HG02943 (cell line): Measurements from ENCODE around the gene ANXA2.
A peak's percentile ranks its signal among the peaks of the same experiment; 100 is the strongest.
"Not testable (repeated sequence)": the region's sequence is repeated elsewhere in the genome, so short reads cannot be mapped to it uniquely, and the experiment has no call there.

Experiments
- ATAC-seq: cut with Tn5 transposase; IDR thresholded peaks from one replicate; pipeline ENCODE4 v1.9.1; 2021; ENCODE audit warnings: mild to moderate bottlenecking, low read depth, moderate library complexity; ENCODE audit not compliant: unreplicated experiment

Gene ANXA2

DNA sequence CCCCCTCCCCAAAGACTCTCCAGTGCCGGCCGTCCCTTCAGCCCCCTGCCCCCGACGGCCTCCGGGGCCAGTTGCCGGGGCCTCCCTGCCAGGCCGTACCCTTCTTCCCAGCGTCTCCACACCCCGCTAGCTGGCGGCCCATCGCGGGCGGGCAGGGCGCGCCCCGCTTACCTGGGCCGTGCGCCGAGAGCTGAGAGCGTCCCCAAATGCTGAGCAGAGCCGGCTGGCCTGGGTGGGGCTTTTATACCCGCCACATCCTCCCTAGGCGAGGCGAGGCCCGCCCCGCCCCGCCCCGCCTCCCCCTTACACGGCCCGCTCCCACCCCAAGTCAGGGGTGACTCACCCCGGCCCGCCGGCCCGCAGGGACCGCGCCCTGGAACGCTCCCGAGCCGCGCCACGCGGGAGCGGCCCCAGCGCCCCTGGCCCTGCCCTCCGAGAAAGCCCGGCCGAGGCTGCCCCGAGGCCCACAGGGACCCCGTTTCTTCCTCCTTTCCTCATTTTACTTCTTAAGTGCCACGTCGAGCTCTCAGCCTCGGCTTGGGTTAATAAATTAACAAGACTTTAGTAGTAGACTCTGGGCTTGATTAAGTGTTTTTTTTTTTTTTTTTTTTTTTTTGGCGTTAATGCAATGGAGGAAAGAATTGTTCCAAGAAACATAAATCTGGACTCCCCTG lies at the start of gene ANXA2:
Gene ANXA2, minus strand, starts transcription at position 215 of the 674 bp plus-strand sequence. CDS start 11,911 bp downstream, outside the sequence.
- ATAC-seq: peak; percentile 58

DNA sequence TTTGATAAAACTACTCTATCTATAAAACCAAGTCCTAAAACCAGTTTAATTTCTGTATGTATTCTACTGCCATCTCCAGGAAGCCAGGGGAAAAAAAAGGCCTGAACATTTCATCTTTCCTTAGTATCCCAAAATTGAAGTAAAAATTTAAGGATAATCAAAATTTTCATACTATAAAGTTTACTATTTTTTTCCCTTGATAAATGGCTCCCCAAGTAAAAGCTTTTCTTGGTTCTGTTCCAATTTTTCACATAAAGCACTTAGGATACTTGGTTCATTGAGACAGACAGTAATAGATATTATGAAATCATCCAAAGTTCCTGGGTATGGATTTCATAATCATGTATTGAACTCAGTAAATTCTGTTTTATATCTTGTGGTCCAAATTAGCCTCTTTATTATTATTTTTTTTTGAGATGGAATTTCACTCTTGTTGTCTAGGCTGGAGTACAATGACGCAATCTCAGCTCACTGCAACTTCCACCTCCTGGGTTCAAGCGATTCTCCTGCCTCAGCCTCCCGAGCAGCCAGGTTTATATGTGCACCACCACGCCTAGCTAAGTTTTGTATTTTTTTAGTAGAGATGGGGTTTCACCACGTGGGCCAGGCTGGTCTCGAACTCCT lies 46.6 kb upstream of the ANXA2 start:
- ATAC-seq: no peak

DNA sequence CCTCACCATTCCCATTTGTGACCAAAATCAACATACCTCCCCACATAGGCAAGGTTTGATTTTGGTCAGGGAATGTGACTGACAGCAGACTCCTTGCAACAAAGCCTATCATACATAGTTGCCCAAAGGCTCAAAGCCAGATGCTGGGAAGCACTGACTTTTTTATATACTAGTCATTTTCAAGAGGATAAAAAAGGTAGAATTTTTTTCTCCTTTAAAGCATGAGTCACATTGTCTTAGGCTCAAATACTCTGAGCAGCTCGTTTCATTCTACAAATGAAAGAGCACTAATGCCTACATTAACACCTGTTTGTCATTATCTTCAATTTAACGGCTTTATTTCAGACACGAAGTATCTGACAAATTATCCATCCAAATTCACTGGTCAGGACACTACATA lies 45.0 kb upstream of the ANXA2 start:
- ATAC-seq: no peak

DNA sequence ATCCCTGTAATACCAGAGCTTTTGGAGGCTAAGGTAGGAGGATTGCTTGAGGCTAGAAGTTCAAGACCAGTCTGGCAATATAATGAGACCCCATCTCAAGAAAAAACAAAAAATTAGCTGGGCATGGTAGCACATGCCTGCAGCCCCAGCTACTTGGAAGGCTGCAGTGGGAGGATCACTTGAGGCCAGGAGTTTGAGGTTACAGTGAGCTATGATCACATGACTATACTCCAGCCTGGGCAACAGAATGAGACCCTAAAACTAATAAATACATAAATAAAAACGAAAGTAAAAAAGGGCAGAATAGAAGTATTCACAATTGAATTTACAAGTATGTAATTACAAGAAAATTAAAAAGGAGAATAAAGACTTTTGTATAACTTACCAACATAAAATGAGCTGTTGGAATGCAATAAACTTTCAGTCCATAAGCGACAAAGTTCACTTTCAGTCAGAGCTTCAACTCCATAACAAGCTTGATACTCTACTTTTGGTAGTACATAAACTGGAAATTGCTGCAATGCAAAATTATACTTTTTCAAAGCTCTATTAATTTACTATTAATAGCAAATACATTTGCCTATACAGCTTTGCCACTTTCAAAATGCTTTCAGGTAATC lies 44.4 kb upstream of the ANXA2 start:
- no peak for ATAC-seq

DNA sequence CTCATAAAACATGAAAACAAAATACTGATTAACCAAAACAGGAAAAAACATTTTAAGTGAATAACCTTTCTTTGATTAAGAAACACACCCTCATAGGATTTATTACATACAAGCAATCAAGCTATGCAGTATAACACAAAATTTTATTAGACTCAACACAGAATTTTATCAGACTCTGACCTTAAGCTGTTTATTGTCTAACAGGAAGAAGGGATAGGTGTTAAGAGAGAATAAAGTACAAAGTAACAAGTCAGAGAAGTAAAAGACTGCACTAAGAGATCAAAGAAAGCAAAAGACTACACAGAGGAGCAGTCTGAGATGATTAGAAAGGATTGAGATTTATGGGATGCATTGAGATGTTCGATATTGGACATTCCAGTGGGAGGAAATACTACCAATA lies 43.5 kb upstream of the ANXA2 start:
- no peak for ATAC-seq

DNA sequence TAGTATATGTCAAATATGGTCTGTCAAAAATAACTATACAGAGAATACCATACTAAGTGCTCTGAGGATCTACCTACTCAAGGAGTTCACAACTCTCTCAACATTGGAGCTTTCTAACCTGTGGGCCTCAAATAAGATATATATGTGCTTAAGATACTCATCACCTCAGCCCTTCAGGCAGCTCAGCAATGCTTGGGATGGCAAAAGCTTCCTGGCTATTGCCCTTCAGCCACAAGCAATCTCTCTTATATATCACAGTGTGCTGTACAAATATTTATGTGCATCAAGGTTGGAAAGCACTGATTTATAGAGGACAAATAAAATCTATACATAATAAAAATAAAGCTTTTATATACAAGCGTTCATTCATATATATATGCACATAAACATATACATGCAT lies 40.9 kb upstream of the ANXA2 start:
- no peak for ATAC-seq

DNA sequence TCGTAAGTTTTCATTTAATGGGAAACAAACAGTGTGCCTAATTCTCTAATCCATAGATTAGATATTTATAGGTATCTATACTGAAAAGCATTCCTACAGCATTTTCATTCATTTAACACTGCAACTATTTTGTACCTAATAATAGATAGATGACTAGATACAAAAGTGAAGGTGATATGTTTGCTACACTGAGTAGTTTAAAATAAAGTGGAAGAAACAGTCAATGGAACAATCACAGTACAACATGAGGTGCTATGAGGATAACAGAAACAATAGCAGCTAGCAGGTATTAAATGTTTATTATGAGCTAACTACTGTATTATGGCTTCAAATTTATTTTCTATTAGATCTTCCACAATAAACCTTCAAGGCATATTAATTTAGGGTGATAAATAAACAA lies 31.1 kb upstream of the ANXA2 start:
- ATAC-seq: no peak

DNA sequence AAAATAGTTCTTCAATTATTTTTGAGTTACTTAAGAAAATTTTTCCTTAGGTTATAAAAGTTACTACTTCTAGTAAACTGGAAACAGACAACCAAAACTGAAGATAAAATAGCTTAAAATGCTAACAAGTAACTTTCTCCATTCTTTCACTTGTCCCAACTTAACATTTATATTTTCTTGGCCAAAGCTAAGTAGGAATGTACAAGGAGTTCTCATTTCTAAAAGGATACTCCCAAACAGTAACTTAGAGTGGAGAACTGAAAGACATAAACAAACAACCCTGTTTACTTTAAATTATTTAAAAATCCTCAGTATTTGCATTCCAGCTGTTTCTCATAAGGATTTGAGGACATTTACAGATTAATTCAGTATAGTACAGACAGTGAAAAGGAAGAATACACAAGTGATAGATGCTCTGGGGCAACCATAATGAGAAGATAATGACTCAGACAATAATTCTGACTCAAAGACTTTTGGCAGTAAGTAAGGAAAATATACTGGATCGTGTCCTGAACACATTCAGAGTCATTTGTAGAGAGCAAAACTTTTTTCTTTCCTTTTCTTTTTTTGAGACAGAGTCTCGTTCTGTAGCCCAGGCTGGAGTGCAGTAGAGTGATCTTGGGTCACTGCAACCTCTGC lies 29.2 kb upstream of the ANXA2 start:
- ATAC-seq: no peak

DNA sequence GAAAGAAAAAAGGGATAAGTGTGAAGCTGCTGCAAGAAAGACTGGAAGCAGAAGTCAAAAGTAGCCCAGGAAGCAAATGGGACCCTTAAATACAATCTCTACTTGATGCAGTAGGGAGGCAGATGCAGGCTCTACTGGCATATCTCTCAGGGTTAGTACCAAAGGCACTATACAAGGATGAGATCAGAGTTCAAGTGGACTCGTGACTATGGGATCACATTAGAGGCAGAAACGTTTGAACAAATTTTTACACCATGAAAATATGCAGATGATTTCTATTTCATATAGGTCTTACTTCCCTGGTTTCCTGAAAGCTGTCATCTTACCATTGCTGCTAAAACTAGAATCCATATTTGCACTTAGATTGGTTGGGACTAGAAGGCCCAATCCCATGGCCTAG lies 27.7 kb upstream of the ANXA2 start:
- no peak for ATAC-seq

DNA sequence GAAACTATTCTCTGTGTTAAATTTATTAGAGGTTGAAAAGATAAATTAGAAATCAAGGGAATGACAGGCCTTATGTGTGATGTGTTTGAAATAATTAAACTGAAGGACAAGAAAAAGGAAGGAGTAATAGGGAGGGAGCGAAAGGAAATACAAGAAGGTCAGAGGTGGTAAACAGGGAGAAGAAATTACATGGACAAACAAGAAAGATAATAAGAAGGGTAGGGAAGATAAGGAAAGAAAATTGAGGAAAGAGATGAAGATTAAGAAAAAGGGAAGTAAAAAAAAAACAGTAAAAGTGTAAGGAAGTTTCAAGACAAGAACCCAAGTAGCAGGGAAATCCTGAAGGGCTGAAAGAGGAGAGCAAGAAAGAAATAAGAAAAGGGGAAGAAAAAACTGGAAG lies 26.2 kb upstream of the ANXA2 start:
- no peak for ATAC-seq

DNA sequence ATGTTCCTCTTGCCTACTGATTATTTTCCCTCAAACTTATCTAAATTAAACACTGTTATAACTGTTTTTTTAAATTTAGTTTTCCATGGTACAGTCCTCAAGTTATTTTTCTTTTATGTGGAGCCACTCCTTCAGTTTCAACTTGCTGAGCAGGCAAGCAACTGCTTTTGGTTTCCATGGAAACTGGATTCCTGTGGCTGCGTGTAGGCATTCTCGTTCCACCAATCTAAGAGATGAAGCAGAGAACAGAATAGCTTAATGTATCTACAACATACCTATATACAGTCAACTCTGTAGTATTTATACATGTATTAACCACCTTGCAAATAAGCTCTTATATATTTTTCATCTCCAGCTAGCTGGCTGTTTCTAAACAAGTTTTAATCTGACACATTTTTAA lies 25.8 kb upstream of the ANXA2 start:
- ATAC-seq: no peak

DNA sequence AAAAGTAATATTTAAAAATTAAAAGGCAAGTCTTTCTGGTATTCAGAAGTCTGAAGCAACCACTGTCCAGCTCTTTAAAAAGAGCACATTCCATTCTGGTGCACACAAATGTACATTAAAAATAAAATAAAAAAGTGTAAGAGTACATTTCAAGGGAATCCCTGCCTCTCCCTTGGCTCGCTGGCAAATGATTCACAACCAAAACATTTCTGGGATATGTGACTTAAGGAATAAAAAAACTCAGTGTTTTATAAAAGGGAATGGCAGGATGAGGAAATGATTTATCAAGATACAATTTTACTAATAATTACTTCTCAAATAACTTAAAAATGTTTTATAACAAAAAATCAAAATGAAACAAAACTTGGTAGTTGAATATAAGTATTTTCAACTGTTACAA lies 23.8 kb upstream of the ANXA2 start:
- ATAC-seq: no peak

DNA sequence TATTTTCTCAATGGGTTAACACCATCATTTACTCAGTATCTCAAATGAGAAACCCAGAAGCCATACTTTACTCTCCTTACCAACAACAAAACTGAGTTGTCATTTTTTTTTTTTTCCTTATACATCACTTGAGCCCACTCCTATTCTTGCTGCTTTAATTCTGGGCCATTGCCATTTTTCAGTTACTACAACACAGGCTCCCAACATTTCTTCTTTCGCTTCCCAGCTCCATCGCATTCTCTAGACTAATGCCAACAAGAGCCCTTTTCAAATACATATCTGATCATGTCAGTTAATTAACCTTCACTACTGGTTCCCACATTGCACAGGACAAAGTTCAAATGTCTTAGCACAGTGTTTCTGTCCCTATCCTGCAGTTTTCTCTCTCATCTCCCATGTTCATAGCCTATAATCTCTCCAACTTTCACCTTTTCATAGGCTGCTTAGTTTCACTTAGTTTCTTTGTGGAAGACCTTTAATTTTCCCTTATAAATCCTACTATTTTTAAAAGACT lies 22.5 kb upstream of the ANXA2 start:
- ATAC-seq: no peak

DNA sequence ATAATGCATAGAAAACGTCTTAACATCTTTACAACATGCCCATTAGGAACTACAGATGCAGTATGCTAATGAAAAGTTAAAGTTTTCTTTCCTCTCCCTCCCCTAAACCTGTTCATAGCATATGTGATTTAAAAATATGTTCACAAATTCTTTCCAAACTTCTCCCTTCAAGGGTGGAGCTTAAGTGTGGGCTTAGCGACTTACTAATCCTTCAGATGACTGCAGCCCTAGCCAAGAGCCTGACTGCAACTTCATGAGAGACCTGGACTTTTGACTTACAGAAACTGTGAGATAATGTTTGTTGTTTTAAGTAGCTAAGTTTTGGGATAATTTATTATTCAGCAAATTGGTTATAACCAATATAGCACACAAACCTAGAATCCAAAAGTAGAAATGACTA lies 22.0 kb upstream of the ANXA2 start:
- no peak for ATAC-seq

DNA sequence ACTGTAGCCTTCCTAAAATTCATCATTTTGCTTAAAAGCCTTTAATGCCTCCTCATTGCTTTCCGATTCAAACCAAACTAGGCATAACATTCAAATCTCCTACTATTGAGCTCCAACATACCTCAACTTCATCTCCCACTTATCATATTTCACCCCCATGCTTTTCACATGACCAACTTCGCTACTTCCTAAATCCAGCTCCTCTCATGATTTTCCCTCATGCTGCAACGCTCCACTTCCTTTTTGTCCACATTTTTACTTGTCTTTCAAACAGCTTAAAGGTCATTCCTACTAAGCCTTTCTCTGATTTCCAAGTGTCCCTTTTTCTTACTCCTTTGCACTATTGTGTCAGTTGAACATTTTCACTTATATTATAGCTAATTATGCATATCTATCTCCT lies 20.3 kb upstream of the ANXA2 start:
- ATAC-seq: no peak

DNA sequence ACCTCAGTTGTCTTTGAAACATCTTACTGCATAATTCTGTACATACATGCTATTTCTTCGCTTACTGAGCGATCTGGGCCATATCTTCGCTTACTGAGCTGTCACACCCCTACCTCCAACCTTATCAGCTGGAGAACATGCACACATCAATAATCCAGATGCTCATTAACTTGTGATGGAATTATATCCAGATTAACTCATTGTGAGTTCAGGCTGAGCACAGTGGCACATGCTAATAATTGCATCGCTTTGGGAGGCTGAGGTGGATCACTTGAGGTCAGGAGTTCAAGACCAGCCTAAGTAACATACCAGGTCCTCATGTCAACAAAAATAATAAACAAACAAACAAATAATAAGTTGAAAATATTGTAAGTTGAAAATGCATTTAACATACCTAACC lies 19.3 kb upstream of the ANXA2 start:
- no peak for ATAC-seq

DNA sequence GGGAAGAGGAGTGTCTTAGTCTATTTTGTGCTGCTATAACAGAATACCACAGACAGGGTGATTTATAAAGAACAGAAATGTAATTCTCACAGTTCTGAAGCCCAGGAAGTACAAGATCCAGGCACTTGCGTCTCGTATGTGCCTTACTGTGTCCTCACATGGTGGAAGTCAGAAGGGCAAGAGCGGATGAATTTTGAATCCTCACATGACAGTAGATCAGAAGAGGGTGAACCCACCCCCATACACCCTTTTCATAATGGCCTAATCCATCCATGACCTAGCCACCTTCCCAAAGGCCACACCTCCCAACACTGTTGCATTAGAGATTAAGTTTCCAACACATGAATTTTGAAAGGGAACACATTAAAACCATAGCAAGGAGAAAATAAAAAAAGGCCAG lies 18.7 kb upstream of the ANXA2 start:
- ATAC-seq: no peak

DNA sequence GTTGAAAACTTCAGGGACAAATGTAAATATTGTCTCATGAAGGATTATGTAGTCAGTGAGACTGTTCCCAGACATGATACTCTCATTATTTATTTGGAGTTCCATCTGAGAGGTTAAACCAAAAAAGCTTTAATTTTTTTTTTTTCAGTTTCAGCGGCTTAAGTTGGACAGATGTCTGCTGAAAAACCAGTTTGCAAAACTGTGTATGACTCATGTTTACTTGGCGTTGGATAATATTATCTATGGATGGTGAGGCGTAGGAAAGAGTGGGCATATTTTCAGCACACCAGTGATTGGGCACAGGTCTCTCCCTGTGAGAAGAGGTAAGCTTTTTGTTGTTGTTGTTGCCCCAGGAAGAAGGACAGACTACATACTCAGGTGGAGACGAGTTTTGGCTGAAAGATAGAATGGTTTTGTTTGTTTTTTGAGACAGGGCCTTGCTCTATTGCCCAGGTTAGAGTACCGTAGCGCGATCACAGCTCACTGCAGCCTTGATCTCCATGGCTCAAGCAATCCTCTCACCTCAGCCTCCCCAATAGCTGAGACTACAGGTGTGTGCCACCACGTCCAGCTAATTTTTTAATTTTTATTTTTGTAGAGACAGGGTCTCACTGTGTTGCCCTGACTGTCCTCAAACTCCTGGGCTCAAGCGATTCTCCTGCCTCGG lies 16.4 kb upstream of the ANXA2 start:
- ATAC-seq: no peak

DNA sequence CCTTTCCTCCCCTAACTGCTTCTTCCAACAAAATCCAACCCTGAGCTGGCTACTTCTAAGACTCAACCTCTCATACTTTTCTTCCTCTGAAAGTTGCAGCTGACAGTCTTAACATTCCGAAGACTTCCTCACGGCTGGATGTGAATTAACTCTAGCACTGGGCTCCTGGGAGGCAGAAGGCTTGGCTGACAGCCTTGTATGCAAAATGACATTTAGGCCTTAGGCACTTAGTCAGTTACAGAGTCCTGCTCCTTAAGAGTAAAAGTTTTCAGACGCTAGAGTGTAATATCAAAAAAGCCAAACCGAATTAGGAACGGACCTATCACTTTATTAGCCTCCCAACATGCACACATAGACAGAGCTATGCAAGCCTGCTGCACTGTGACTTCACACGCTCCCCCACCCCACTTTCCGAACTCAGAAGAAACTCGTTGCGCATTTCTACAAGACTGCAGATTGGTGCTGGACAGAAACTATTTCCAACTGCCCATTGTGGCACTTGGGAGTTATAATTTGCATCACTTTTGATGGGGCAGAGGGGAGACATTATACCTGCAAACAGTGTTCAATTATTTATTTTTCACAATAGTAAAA lies 15.5 kb upstream of the ANXA2 start:
- no peak for ATAC-seq

DNA sequence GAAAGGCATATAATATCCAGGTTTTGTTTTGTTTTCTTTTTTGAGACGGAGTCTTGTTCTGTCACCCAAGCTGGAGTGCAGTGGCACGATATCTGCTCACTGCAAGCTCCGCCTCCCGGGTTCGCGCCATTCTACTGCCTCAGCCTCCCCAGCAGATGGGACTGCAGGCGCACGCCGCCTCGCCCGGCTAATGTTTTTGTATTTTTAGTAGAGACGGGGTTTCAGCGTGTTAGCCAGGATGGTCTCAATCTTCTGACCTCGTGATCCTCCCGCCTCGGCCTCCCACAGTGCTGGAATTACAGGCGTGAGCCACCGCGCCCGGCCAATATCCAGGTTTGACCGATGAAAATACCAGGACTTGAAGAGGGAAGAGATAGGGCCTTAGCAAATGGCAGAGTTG lies 15.0 kb upstream of the ANXA2 start:
- ATAC-seq: not testable (repeated sequence)
